Heart left ventricle (tissue), 16 donors: ENCODE measurements around the gene C16orf95. TPM values are rescaled to one million over a fixed set of nuclear protein-coding genes. Genes with fewer than 3 reads are reported as not detected.
A peak's percentile ranks its signal among the peaks of the same experiment; 100 is the strongest.

ENCODE experiments used
- ATAC-seq, 4 donors: fragments of 200-7000 bp; cut with Tn5 transposase; one replicate each; pipeline ENCODE4 v1.9.1; 2020 to 2022; ENCODE audit warnings: moderate library complexity in 4 of 4, mild to moderate bottlenecking in 3 of 4, moderate number of reproducible peaks in 1 of 4
- DNase-seq, 5 donors: peaks; one replicate each; pipeline ENCODE4 v3.0.0-alpha.2; 2020
- H3K27ac ChIP-seq, 12 donors: fragments of 200-600 bp; sonication (generic) in 4 of 12; one replicate each; pipeline versions ENCODE4 v1.5.0 to v1.8.0; 2016 to 2022; ENCODE audit warnings: mild to moderate bottlenecking in 2 of 12
- H3K27me3 ChIP-seq, 9 donors: fragments of 200-600 bp; sonication (generic) in 2 of 9; one replicate each; pipeline versions ENCODE4 v1.5.1 to v1.8.0; 2016 to 2022; ENCODE audit warnings: mild to moderate bottlenecking in 3 of 9
- H3K36me3 ChIP-seq, 9 donors: fragments of 200-600 bp; sonication (generic) in 2 of 9; one replicate each; pipeline versions ENCODE4 v1.5.0 to v1.8.0; 2018 to 2022; ENCODE audit warnings: mild to moderate bottlenecking in 2 of 9
- H3K4me1 ChIP-seq, 12 donors: fragments of 200-600 bp; sonication (generic) in 4 of 12; one replicate each; pipeline versions ENCODE4 v1.5.0 to v1.8.0; 2016 to 2022; ENCODE audit warnings: mild to moderate bottlenecking in 3 of 12
- H3K4me3 ChIP-seq, 12 donors: fragments of 200-600 bp; sonication (generic) in 4 of 12; one replicate each; pipeline versions ENCODE4 v1.5.0 to v1.8.0; 2017 to 2022; ENCODE audit warnings: mild to moderate bottlenecking in 9 of 12, moderate library complexity in 4 of 12
- H3K9me3 ChIP-seq, 12 donors: fragments of 200-600 bp; sonication (generic) in 4 of 12; one replicate each; pipeline versions ENCODE4 v1.5.0 to v1.8.0; 2016 to 2022; ENCODE audit warnings: mild to moderate bottlenecking in 1 of 12
- POLR2A ChIP-seq, 2 donors: fragments of 450-650 bp; IDR thresholded peaks; one replicate each; pipeline ENCODE4 v1.6.1; 2017; ENCODE audit warnings: antibody characterized with exemption in 2 of 2, mild to moderate bottlenecking in 2 of 2, moderate library complexity in 2 of 2
- WGBS, 4 donors: extraction: QIAGEN DNeasy Blood & Tissue Kit in 2 of 4; methylation state at CpG; one replicate each; pipeline versions ENCODE4 v1.1.5 to v1.1.7; 2013 to 2018; 5-methylcytosine and 5-hydroxymethylcytosine counted together
- intact Hi-C, 10 donors: fragments of 100-400 bp; cut with DNase I; formaldehyde crosslinking; loops; one replicate each; pipeline versions ENCODE4 v1.11.1 to v1.14.2; 2022
- polyA plus RNA-seq, 2 donors: library from polyadenylated mRNA; stranded (reverse); fragments of 200-250 nt; gene quantifications; one replicate each; pipeline ENCODE4 v1.2.3, GENCODE V29; 2013
- total RNA-seq, 9 donors: library from RNA; depleted of rRNA in 2 of 9; stranded (reverse); fragments of >200 nt in 2 of 9; fragmentation: NEBNext Ultra II Directional in 3 of 9; extraction: Animal tissue kit (Norgen Biotek cat#: 25700) in 3 of 9; gene quantifications; one replicate each; pipeline versions ENCODE4 v1.1.0 to v1.2.4, GENCODE V29; 2016 to 2023
- TF ChIP-seq, protein P1 (sequence below), 12 donors: fragments of 200-600 bp; sonication (generic) in 4 of 12; IDR thresholded peaks; one replicate each; pipeline versions ENCODE4 v1.5.0 to v1.8.0; 2018 to 2022; ENCODE audit warnings: antibody characterized with exemption in 12 of 12, mild to moderate bottlenecking in 5 of 12
- donor health status: ischemic (EF 13 %, LVEDD 7.1; RV severe dilation, severe dysfunction).
- donor health status: healthy with polysubstance abuse.
- donor health status: DM: no; HTN: yes; CAD: no.
- donor health status: DM: no; HTN: no; CAD: no.
- donor health status: ischemic (EF 25% LVEDD 6.9; RV normal size, moderate dysfunction).
- donor health status: ischemic (EF 25% LVEDD 5.7; RV mildly dilated, moderate dysfunction).
- donor health status: healthy.
- donor health status: DM: yes; HTN: yes; CAD: no.
- donor health status: ischemic (EF 35%, LVEDD 5.7; RV mildly dilated, moderate dysfunction).
- donor health status: nonischemic (EF 11% LVEDD 7.7; RV severe dilation, severe dysfunction).
- donor health status: DM: yes; HTN: yes; CAD: no.
- donor health status: PGD.
- donor health status: ischemic (EF 29% LVEDD 5.4; RV normal size, mild dysfunction).
- donor health status: nonischemic (EF 23%, LVEDD 6.1; RV moderate dilation, normal function).

The C16orf95 gene
- total and polyA plus RNA-seq, 11 donors, result 0.91 to 4.5 (median 3.1) TPM

DNA sequence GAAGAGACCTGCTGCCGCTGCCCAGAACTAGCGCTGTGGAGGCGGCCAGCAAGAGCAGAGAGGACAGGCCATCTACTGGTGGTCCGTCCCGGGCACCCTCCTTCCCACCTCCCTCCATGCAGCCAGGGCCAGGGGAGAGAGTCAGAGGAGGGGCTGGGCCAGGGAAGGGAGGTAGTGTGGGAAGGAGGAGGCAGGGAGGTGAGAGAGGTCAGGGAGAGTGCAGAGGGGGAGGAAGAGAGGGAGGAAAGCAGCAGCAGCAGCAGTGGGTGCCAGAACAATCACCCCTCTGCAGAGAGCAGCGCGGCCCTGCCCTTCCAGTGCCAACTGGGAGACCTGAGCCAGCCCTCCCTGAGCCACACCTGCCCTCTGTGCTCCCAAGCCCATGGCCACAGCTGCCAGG, 6.6 kb downstream of the C16orf95 start:
- intact Hi-C loops, result loop anchor here in 3 of 10 donors (10.0 kb wide), 1 partner anchor 324 kb away; no protein-coding TSS in a partner anchor
- TF ChIP-seq, protein P1, sequence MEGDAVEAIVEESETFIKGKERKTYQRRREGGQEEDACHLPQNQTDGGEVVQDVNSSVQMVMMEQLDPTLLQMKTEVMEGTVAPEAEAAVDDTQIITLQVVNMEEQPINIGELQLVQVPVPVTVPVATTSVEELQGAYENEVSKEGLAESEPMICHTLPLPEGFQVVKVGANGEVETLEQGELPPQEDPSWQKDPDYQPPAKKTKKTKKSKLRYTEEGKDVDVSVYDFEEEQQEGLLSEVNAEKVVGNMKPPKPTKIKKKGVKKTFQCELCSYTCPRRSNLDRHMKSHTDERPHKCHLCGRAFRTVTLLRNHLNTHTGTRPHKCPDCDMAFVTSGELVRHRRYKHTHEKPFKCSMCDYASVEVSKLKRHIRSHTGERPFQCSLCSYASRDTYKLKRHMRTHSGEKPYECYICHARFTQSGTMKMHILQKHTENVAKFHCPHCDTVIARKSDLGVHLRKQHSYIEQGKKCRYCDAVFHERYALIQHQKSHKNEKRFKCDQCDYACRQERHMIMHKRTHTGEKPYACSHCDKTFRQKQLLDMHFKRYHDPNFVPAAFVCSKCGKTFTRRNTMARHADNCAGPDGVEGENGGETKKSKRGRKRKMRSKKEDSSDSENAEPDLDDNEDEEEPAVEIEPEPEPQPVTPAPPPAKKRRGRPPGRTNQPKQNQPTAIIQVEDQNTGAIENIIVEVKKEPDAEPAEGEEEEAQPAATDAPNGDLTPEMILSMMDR (IDR thresholded peaks at IDR 0.05), result no peak
- TF ChIP-seq POLR2A (IDR thresholded peaks at IDR 0.05), result no peak
- Histone ChIP-seq H3K27ac (no peak overlapping the region), H3K4me1 (no peaks in the 10 kb centered on the region), H3K36me3 (no peaks in the 10 kb centered on the region), H3K9me3 (peaks cover 0 to 15% (median 0%) of the 10 kb centered on the region in 12 donors), H3K4me3 (no peak overlapping the region), H3K27me3 (no peaks in the 10 kb centered on the region)
- ATAC-seq (peak in 1 of 4 donors; percentile 27), DNase-seq (no peak)
- 80 to 87% (median 81%) methylated on average over 7 of the region's 7 CpGs for whole genome bisulfite sequencing, 4 donors

DNA sequence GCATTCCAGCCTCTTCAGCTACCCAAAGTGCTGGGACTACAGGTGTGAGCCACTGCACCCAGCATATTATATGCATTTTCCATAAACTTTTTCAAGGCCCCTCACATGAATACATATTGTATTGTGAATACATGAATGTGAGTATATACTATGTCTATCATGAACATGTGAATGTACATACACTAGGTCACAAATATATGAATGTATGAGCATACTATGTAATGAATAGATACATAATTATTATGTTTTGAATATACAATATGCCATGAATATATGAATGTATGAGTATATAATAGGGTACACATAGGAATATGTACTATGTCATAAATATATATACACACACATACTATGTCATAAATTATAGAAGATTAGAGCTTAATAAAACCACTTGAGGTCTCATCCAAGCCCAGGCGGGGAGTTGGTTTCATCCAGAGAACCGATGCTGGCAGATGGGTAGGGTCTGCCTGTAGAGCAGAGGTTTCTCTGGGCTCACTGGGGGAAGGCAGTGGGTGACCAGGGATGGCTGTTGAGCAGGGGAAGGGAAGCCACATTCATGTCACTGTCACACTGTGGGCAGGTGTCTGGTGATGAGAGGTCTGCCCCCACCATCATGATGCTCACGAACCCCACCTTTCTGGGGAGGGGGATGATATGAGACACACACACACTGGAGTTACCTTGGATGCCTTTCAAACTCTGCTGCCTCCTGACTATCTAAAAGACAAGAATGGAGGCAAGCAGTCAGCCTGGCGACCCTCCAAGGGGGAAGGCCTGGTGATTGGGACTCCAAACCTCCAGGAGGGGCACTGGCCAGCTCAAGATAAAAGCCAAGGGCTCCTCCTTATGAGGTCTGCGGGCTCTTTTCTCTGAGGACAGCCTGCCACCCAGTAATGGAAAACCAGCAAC, 7.3 kb downstream of the C16orf95 start:
- WGBS, 4 donors, result 60 to 81% (median 72%) methylated on average over 4 to 5 of the region's 5 CpGs
- DNase-seq, result no peak
- Histone ChIP-seq H3K27ac (no peak overlapping the region), H3K27me3 (peaks cover 0 to 3% (median 0%) of the 10 kb centered on the region in 9 donors), H3K4me3 (no peak overlapping the region), H3K36me3 (no peaks in the 10 kb centered on the region), H3K9me3 (peaks cover 0 to 15% (median 0%) of the 10 kb centered on the region in 12 donors), H3K4me1 (no peaks in the 10 kb centered on the region)
- TF ChIP-seq, protein P1 (IDR thresholded peaks at IDR 0.05), result no peak
- no peak for TF ChIP-seq POLR2A (IDR thresholded peaks at IDR 0.05)
- intact Hi-C loops, result loop anchor here in 3 of 10 donors (10.0 kb wide), 1 partner anchor 325 kb away; no protein-coding TSS in a partner anchor
- ATAC-seq, result no peak

- intact Hi-C loops, result no loop called here
- DNase-seq, result no peak
- ATAC-seq, result no peak
Observed at GRCh38 chr16:87308826-87309225, 8.4 kb downstream of the C16orf95 start.

DNA sequence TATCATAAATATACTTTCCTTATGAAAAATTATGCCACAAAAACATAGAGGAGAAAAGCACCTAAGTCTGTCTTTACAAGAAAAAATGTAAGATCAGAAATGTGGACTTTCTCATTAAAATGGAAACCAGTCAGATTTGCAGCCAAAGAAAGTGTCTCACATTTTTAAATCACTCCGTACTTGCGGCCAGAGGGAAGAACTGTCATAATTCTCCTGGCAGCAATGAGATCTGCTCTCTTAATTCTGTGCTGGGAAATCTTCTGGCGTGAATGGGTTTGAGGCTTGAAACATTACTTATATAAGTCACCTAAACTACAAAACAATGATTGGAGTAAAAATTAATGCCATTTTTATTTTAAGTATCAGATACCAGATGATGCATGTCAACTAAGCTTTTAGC, 10.7 kb downstream of the C16orf95 start:
- no peak for TF ChIP-seq POLR2A (IDR thresholded peaks at IDR 0.05)
- TF ChIP-seq, protein P1 (IDR thresholded peaks at IDR 0.05), result no peak
- Histone ChIP-seq H3K9me3 (peaks cover 0 to 15% (median 0%) of the 10 kb centered on the region in 12 donors), H3K27me3 (peaks cover 0 to 3% (median 0%) of the 10 kb centered on the region in 9 donors), H3K4me3 (no peak overlapping the region), H3K36me3 (no peaks in the 10 kb centered on the region), H3K27ac (no peak overlapping the region), H3K4me1 (no peaks in the 10 kb centered on the region)
- intact Hi-C loops, result no loop called here
- ATAC-seq (no peak), DNase-seq (no peak)
- 79 to 89% (median 88%) methylated on average over 3 of the region's 3 CpGs for WGBS, 4 donors

More at GRCh38 chr16:87308826-87309225, 8.4 kb downstream of the C16orf95 start:
- no peak overlapping the region for H3K27ac ChIP-seq
- peaks cover 0 to 3% (median 0%) of the 10 kb centered on the region in 9 donors for H3K27me3 ChIP-seq
- H3K36me3 ChIP-seq, result no peaks in the 10 kb centered on the region
- H3K4me3 ChIP-seq, result no peak overlapping the region
- 73 to 99% (median 89%) methylated on average over 4 of the region's 4 CpGs for WGBS, 4 donors
- H3K9me3 ChIP-seq, result peaks cover 0 to 15% (median 0%) of the 10 kb centered on the region in 12 donors
- TF ChIP-seq, protein P1 (IDR thresholded peaks at IDR 0.05), result no peak
- TF ChIP-seq POLR2A (IDR thresholded peaks at IDR 0.05), result no peak
- no peaks in the 10 kb centered on the region for H3K4me1 ChIP-seq
